HepG2 (cell line): ENCODE data around the gene DPP6. TPM values are rescaled to one million over a fixed set of nuclear protein-coding genes. Genes with fewer than 3 reads are reported as not detected.

ENCODE experiments used
- ATAC-seq: fragments of 200-7000 bp; cut with Tn5 transposase; 3 replicates; pipeline ENCODE4 v1.9.1; 2020; ENCODE audit warnings: mild to moderate bottlenecking, moderate library complexity
- BruUV-seq: library from RNA; stranded (reverse); fragments of 400-500 nt; replicated peaks from 2 replicates; lab custom pipeline; 2021; lab: Mats Ljungman, UMichigan
- CTCF ChIA-PET: fragments of 300-600 bp; formaldehyde crosslinking; extraction: SDS; loops from one replicate; lab custom pipeline; 2021; ENCODE audit warnings: low total read pairs, inconsistent platforms, low intra/inter-chr PET ratio; lab: Yijun Ruan, JAX
- POLR2A ChIA-PET: fragments of 350-600 bp; sonication (Branson Sonifier 250); formaldehyde crosslinking; loops from one replicate; lab custom pipeline; 2020; ENCODE audit warnings: antibody characterized with exemption, inconsistent platforms; lab: Yijun Ruan, JAX
- DNase-seq: peaks from one replicate; pipeline ENCODE4 v3.0.0-alpha.2; 2015; ENCODE audit warnings: low spot score
- FAIRE-seq: peaks from 3 replicates; lab custom pipeline; 2011; peaks lifted over from hg19 to GRCh38; lab: Jason Lieb, UNC
- H2AFZ ChIP-seq: one replicate; pipeline ENCODE4 v1.6.1; 2011; ENCODE audit warnings: low read length, inconsistent platforms
- H3K27ac ChIP-seq: fragments of 300-600 bp; 3 replicates; pipeline ENCODE4 v1.8.0; 2011; ENCODE audit warnings: mixed run types, mild to moderate bottlenecking, mixed read lengths, low read length, inconsistent platforms; ENCODE audit not compliant: insufficient read depth; ENCODE audit errors: extremely low read length
- H3K27me3 ChIP-seq, 2 experiments: fragments of 200-600 bp in 1 of 2; 2 replicates in 1 of 2; 3 replicates in 1 of 2; pipeline versions ENCODE4 v1.6.0 to v1.8.0; 2011; ENCODE audit warnings: low read length in 2 of 2, mild to moderate bottlenecking in 2 of 2, moderate library complexity in 2 of 2, inconsistent platforms in 1 of 2; ENCODE audit not compliant: insufficient read depth in 2 of 2, control insufficient read depth in 1 of 2
- H3K36me3 ChIP-seq, 2 experiments: fragments of 200-600 bp in 1 of 2; replicated peaks in 1 of 2; 2 replicates in 1 of 2; 3 replicates in 1 of 2; pipeline versions ENCODE4 v1.5.1 to v1.8.0; 2011; ENCODE audit warnings: low read length in 2 of 2, inconsistent platforms in 1 of 2; ENCODE audit not compliant: insufficient read depth in 2 of 2, control insufficient read depth in 1 of 2
- H3K4me1 ChIP-seq: 2 replicates; pipeline ENCODE4 v1.5.1; 2012; ENCODE audit warnings: low read length, inconsistent platforms; ENCODE audit not compliant: insufficient read depth
- H3K4me2 ChIP-seq: 2 replicates; pipeline ENCODE4 v1.6.0; 2011; ENCODE audit warnings: low read depth, low read length, inconsistent platforms
- H3K4me3 ChIP-seq, 3 experiments: fragments of 200-600 bp in 1 of 3; sonication (generic), shearing (Covaris generic) in 1 of 3; replicated peaks in 1 of 3; 2 replicates each; pipeline ENCODE4 v1.5.1; 2011 to 2016; ENCODE audit warnings: low read length in 3 of 3, inconsistent platforms in 2 of 3, low read depth in 2 of 3, mild to moderate bottlenecking in 2 of 3, control low read depth in 1 of 3, mixed read lengths in 1 of 3; ENCODE audit not compliant: insufficient read depth in 1 of 3
- H3K79me2 ChIP-seq: one replicate; pipeline ENCODE4 v1.6.1; 2011; ENCODE audit warnings: low read length, inconsistent platforms; ENCODE audit not compliant: insufficient read depth
- H3K9ac ChIP-seq: 2 replicates; pipeline ENCODE4 v1.6.0; 2011; ENCODE audit warnings: mild to moderate bottlenecking, low read depth, low read length, inconsistent platforms; ENCODE audit not compliant: insufficient read depth
- H3K9me3 ChIP-seq: 2 replicates; pipeline ENCODE4 v1.5.1; 2012; ENCODE audit warnings: mild to moderate bottlenecking, low read length
- H4K20me1 ChIP-seq: 2 replicates; pipeline ENCODE4 v1.6.0; 2011; ENCODE audit warnings: inconsistent platforms, mild to moderate bottlenecking, low read length, moderate library complexity; ENCODE audit not compliant: insufficient read depth
- CREB1 ChIP-seq, 2 experiments: fragments of 450-650 bp in 1 of 2; IDR thresholded peaks; 2 replicates each; pipeline ENCODE4 v1.6.1; 2016 to 2017; ENCODE audit warnings: control low read depth in 1 of 2, mild to moderate bottlenecking in 1 of 2, missing compliant biosample characterization in 1 of 2, missing genetic modification characterization in 1 of 2
- HMGXB3 ChIP-seq: sonication (generic); formaldehyde crosslinking; IDR thresholded peaks from 2 replicates; pipeline ENCODE4 v1.4.0; 2020; ENCODE audit warnings: missing genetic modification reagents, borderline replicate concordance
- KDM1A ChIP-seq: IDR thresholded peaks from 2 replicates; pipeline ENCODE4 v1.6.1; 2016; ENCODE audit warnings: missing compliant biosample characterization
- MEIS1 ChIP-seq: sonication (generic); formaldehyde crosslinking; IDR thresholded peaks from 2 replicates; pipeline ENCODE4 v1.9.0; 2021; ENCODE audit warnings: mild to moderate bottlenecking, missing genetic modification reagents, moderate library complexity, borderline replicate concordance
- MYNN ChIP-seq: sonication (generic); formaldehyde crosslinking; IDR thresholded peaks from 2 replicates; pipeline ENCODE4 v1.4.0; 2020; ENCODE audit warnings: mild to moderate bottlenecking, low read depth, missing genetic modification reagents
- RNF219 ChIP-seq: sonication (generic); formaldehyde crosslinking; IDR thresholded peaks from 2 replicates; pipeline ENCODE4 v1.5.0; 2020; ENCODE audit warnings: mild to moderate bottlenecking, missing genetic modification reagents
- ZNF749 ChIP-seq: sonication (generic); formaldehyde crosslinking; IDR thresholded peaks from 2 replicates; pipeline ENCODE4 v1.8.0; 2022; ENCODE audit warnings: mild to moderate bottlenecking, missing genetic modification reagents, moderate library complexity, borderline replicate concordance
- ZNF879 ChIP-seq: sonication (generic); formaldehyde crosslinking; IDR thresholded peaks from 2 replicates; pipeline ENCODE4 v1.8.1; 2023; ENCODE audit warnings: missing genetic modification reagents
- WGBS: methylation state at CpG from one replicate; pipeline ENCODE4 v1.1.6; 2017; ENCODE audit warnings: low lambda C conversion rate; 5-methylcytosine and 5-hydroxymethylcytosine counted together
- in situ Hi-C: cut with HindIII; loops from 2 replicates; pipeline ENCODE4 v1.10.0; 2017; ENCODE audit warnings: low pct_unique_long_range_greater_than_20kb; ENCODE audit not compliant: extremely low pct_ligation_motif_present
- intact Hi-C: fragments of 100-400 bp; cut with micrococcal nuclease; formaldehyde crosslinking; loops from one replicate; pipeline ENCODE4 v1.10.0; 2022; ENCODE audit not compliant: unreplicated experiment
- polyA plus RNA-seq, 8 experiments: library from polyadenylated mRNA; depleted of rRNA in 3 of 8; stranded (reverse) in 7 of 8; unstranded in 1 of 8; fragments of >200 nt; fragmentation: Illumina TruSeq in 4 of 8; extraction: Trizol in 4 of 8; gene quantifications; 2 replicates each; pipeline versions ENCODE4 v1.2.1 to v1.2.3, GENCODE V29; 2011 to 2016; ENCODE audit warnings: low read depth in 4 of 8, missing spikeins in 1 of 8, mixed read lengths in 1 of 8; ENCODE audit not compliant: insufficient read depth in 1 of 8
- total RNA-seq, 5 experiments: library from RNA; depleted of rRNA; stranded (reverse); fragments of >200 nt; fragmentation: Illumina TruSeq; extraction: Trizol; gene quantifications; 2 replicates each; pipeline ENCODE4 v1.2.3, GENCODE V29; 2016; ENCODE audit warnings: low read depth in 1 of 5
- TF ChIP-seq, protein P1 (sequence below): IDR thresholded peaks from 2 replicates; pipeline ENCODE4 v1.6.1; 2016; ENCODE audit warnings: missing compliant biosample characterization, missing genetic modification reagents, borderline replicate concordance

Gene DPP6
- total and polyA plus RNA-seq, 2 of the 13 experiments (the other 11 are each of a cell fraction or from before 2014, with no cell fraction given) = not detected

GRCh38 chr7:154910977-154911376 lies 858.8 kb downstream of the DPP6 start:
- no peak for TF ChIP-seq CREB1 (IDR thresholded peaks at IDR 0.05)
- TF ChIP-seq CREB1 (CRISPR knock-in tag; IDR thresholded peaks at IDR 0.05) = no peak
- TF ChIP-seq HMGXB3 (CRISPR knock-in tag) = no peak
- peaks cover 8% of the 10 kb centered on the region for H3K4me1 ChIP-seq
- 60% methylated on average over 4 of the region's 4 CpGs for WGBS
- H3K4me3 ChIP-seq = no peak overlapping the region
- BruUV-seq = no TSS peak
- peaks cover 2 to 33% of the 10 kb centered on the region in 2 experiments; a peak in 4 of 5 replicates for H3K27me3 ChIP-seq
- no peak overlapping the region for H3K4me2 ChIP-seq
- ATAC-seq (no peak), DNase-seq (no peak), FAIRE-seq (no peak)
- ChIA-PET CTCF (no interaction called here), POLR2A (no interaction called here)
- H3K9me3 ChIP-seq = peaks cover 15% of the 10 kb centered on the region
- no peaks in the 10 kb centered on the region for H3K36me3 ChIP-seq
- H3K79me2 ChIP-seq = no peaks in the 10 kb centered on the region
- H3K9ac ChIP-seq = no peak overlapping the region
- H3K27ac ChIP-seq = no peak overlapping the region
- H4K20me1 ChIP-seq = no peaks in the 10 kb centered on the region
- no peak overlapping the region for H2AFZ ChIP-seq
- in situ Hi-C loops = no loop called here
- intact Hi-C loops = loop anchor here (5.0 kb wide), 1 partner anchor 436 kb away; no protein-coding TSS in a partner anchor

DNA sequence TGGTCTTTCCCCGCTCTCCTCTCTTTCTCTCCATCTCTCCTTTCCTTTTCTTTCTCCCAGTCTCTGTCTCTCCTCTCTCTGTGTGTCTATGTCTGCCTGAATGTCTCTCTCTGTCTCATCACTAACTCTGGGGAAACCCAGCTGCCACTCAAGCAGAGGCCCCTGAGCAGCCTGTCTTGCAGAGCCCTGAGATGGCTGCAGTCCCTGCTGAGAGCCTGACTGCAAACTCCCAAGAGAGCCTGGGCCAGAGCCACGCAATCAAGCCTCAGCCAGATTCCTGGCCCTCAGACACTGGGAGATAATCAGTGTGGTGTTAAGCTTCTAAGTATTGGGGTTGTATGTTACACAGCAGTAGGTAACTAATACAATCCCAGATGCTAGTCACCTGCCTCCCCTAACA lies 859.2 kb downstream of the DPP6 start:
- Histone ChIP-seq H3K4me2 (no peak overlapping the region), H3K9ac (no peak overlapping the region), H3K79me2 (no peaks in the 10 kb centered on the region), H3K27me3 (peaks cover 2 to 37% of the 10 kb centered on the region in 2 experiments; a peak in 4 of 5 replicates), H3K36me3 (no peaks in the 10 kb centered on the region), H3K9me3 (peaks cover 15% of the 10 kb centered on the region), H3K4me3 (no peak overlapping the region), H2AFZ (no peak overlapping the region), H4K20me1 (no peaks in the 10 kb centered on the region), H3K27ac (no peak overlapping the region), H3K4me1 (peaks cover 8% of the 10 kb centered on the region)
- WGBS = 4% methylated on average over 2 of the region's 2 CpGs
- in situ Hi-C loops (no loop called here), intact Hi-C loops (loop anchor here (5.0 kb wide), 1 partner anchor 436 kb away; no protein-coding TSS in a partner anchor)
- ATAC-seq (no peak), DNase-seq (no peak), FAIRE-seq (no peak)
- CTCF ChIA-PET = no interaction called here
- no TSS peak for BruUV-seq
- POLR2A ChIA-PET = no interaction called here
- TF ChIP-seq RNF219 (CRISPR knock-in tag) (no peak), MEIS1 (CRISPR knock-in tag) (no peak), ZNF879 (CRISPR knock-in tag) (no peak), ZNF749 (CRISPR knock-in tag) (no peak), MYNN (no peak), KDM1A (CRISPR knock-in tag) (no peak)
- TF ChIP-seq, protein P1, sequence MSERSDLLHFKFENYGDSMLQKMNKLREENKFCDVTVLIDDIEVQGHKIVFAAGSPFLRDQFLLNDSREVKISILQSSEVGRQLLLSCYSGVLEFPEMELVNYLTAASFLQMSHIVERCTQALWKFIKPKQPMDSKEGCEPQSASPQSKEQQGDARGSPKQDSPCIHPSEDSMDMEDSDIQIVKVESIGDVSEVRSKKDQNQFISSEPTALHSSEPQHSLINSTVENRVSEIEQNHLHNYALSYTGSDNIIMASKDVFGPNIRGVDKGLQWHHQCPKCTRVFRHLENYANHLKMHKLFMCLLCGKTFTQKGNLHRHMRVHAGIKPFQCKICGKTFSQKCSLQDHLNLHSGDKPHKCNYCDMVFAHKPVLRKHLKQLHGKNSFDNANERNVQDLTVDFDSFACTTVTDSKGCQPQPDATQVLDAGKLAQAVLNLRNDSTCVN (CRISPR knock-in tag) = no peak
